Measurements from ENCODE around the gene EPS8L2. TPM values are rescaled to one million over a fixed set of nuclear protein-coding genes. Genes with fewer than 3 reads are reported as not detected.

The EPS8L2 gene
- total RNA-seq, 1 experiment from 2014 or later: 119 TPM

GRCh38 chr11:704781-705645, 1.0 kb upstream of the EPS8L2 start:
- H3K27me3 Mint-ChIP-seq (ENCODE audit: insufficient read depth, unreplicated experiment): no peaks in the 10 kb centered on the region
- ChIA-PET POLR2A (interaction anchor here (0.6 to 5.4 kb wide), 12 partner anchors 8 to 254 kb away, joined by 3 to 118 read pairs (median 3); partner anchors contain the start of genes CRACR2B, DEAF1, GATD1 and PHRF1), CTCF (interaction anchor here (0.7 to 1.7 kb wide), 2 partner anchors 10 to 19 kb away, joined by 3 read pairs; partner anchors contain the start of genes DEAF1 and TMEM80)
- peaks cover 33% of the 10 kb centered on the region for H3K36me3 Mint-ChIP-seq (ENCODE audit: insufficient read depth, unreplicated experiment)
- peaks cover 16% of the 10 kb centered on the region for H3K4me1 Mint-ChIP-seq (ENCODE audit: insufficient read depth, unreplicated experiment)
- peak overlapping the region; percentile 86 for H3K4me3 Mint-ChIP-seq (ENCODE audit: unreplicated experiment)
- H3K9me3 Mint-ChIP-seq (ENCODE audit: unreplicated experiment): no peaks in the 10 kb centered on the region
- TF ChIP-seq CTCF (IDR thresholded peaks at IDR 0.05; ENCODE audit: unreplicated experiment): no peak
- H3K27ac Mint-ChIP-seq (ENCODE audit: low read depth, unreplicated experiment): no peak overlapping the region
- peak; percentile 70 for DNase-seq (ENCODE audit: unreplicated experiment)
- intact Hi-C loops (cut with micrococcal nuclease): no loop called here
- BruUV-seq (replicated peaks): no TSS peak

GRCh38 chr11:706439-706956, 467 bp downstream of the EPS8L2 start:
- Mint-ChIP-seq H3K4me1 (ENCODE audit: insufficient read depth, unreplicated experiment) (peaks cover 25% of the 10 kb centered on the region), H3K9me3 (ENCODE audit: unreplicated experiment) (no peaks in the 10 kb centered on the region)
- CTCF ChIA-PET: interaction anchor here (0.9 to 2.1 kb wide), 6 partner anchors 10 to 92 kb away, joined by 3 to 18 read pairs (median 4); no protein-coding TSS in a partner anchor

GRCh38 chr11:706957-707816, 1.2 kb downstream of the EPS8L2 start:
- Mint-ChIP-seq H3K36me3 (ENCODE audit: insufficient read depth, unreplicated experiment) (peaks cover 41% of the 10 kb centered on the region), H3K9me3 (ENCODE audit: unreplicated experiment) (no peaks in the 10 kb centered on the region), H3K4me3 (ENCODE audit: unreplicated experiment) (peak overlapping the region; percentile 86), H3K27me3 (ENCODE audit: insufficient read depth, unreplicated experiment) (no peaks in the 10 kb centered on the region), H3K27ac (ENCODE audit: low read depth, unreplicated experiment) (peak overlapping the region; percentile 91), H3K4me1 (ENCODE audit: insufficient read depth, unreplicated experiment) (peaks cover 25% of the 10 kb centered on the region)
- intact Hi-C loops (cut with micrococcal nuclease): no loop called here
- BruUV-seq (replicated peaks): no TSS peak
- DNase-seq (ENCODE audit: unreplicated experiment): peak; percentile 53
- no peak for TF ChIP-seq CTCF (IDR thresholded peaks at IDR 0.05; ENCODE audit: unreplicated experiment)
- CTCF ChIA-PET: interaction anchor here (0.7 to 2.1 kb wide), 7 partner anchors 8 to 92 kb away, joined by 3 to 18 read pairs (median 4); no protein-coding TSS in a partner anchor
- POLR2A ChIA-PET: interaction anchor here (0.7 to 5.4 kb wide), 13 partner anchors 10 to 173 kb away, joined by 3 to 118 read pairs (median 6); partner anchors contain the start of genes DEAF1, TALDO1 and TMEM80

More at GRCh38 chr11:706439-706956, 467 bp downstream of the EPS8L2 start:
- intact Hi-C loops (cut with micrococcal nuclease): no loop called here
- BruUV-seq (replicated peaks): TSS peak; percentile 13
- Mint-ChIP-seq H3K27me3 (ENCODE audit: insufficient read depth, unreplicated experiment) (no peaks in the 10 kb centered on the region), H3K27ac (ENCODE audit: low read depth, unreplicated experiment) (peak overlapping the region; percentile 91), H3K36me3 (ENCODE audit: insufficient read depth, unreplicated experiment) (peaks cover 34% of the 10 kb centered on the region), H3K4me3 (ENCODE audit: unreplicated experiment) (peak overlapping the region; percentile 86)
- DNase-seq (ENCODE audit: unreplicated experiment): peak; percentile 78
- peak; percentile 13 for TF ChIP-seq CTCF (IDR thresholded peaks at IDR 0.05; ENCODE audit: unreplicated experiment)
- POLR2A ChIA-PET: interaction anchor here (0.7 to 5.4 kb wide), 14 partner anchors 10 to 172 kb away, joined by 3 to 118 read pairs (median 6); partner anchors contain the start of genes CRACR2B, DEAF1, TALDO1 and TMEM80
